ENCODE measurements around the gene KIRREL3. TPM values are rescaled to one million over a fixed set of nuclear protein-coding genes. Genes with fewer than 3 reads are reported as not detected.

The KIRREL3 gene
- total and polyA plus RNA-seq, 2 of the 8 experiments (the other 6 are each of a cell fraction or from before 2014, with no cell fraction given): 0.29 to 0.32 TPM

- TF ChIP-seq KDM1A (IDR thresholded peaks at IDR 0.05; ENCODE audit: borderline replicate concordance, low read length): no peak
Observed at GRCh38 chr11:126615845-126616244, 384.7 kb downstream of the KIRREL3 start (continued).

All from H1 (cell line).